ENCODE data around the gene HCAR1.
"Not testable (repeated sequence)": the region's sequence is repeated elsewhere in the genome, so short reads cannot be mapped to it uniquely, and the experiment has no call there.

HCAR1 gene

GRCh38 chr12:122730215-122731014 is at the start of gene HCAR1:
TSS of gene HCAR1 (minus strand) at chr12:122730844. CDS start at chr12:122730339, 505 bp downstream.
- no peak for DNase-seq

GRCh38 chr12:122757568-122757967 is 26.9 kb upstream of the HCAR1 start:
- no peak for DNase-seq

GRCh38 chr12:122754790-122755189 is 24.1 kb upstream of the HCAR1 start:
- DNase-seq = no peak

- DNase-seq = no peak
Observed at GRCh38 chr12:122753319-122753650, 22.6 kb upstream of the HCAR1 start.

GRCh38 chr12:122752464-122753318 is 22.0 kb upstream of the HCAR1 start, which contains the start of gene DENR:
TSS of gene DENR (plus strand) at chr12:122752824. CDS start at chr12:122753702, 878 bp downstream.
- DNase-seq = peak; percentile 98

GRCh38 chr12:122750781-122751515 is 20.3 kb upstream of the HCAR1 start:
- DNase-seq = not testable (repeated sequence)

GRCh38 chr12:122749569-122750332 is 19.1 kb upstream of the HCAR1 start:
- no peak for DNase-seq

- DNase-seq = no peak
Observed at GRCh38 chr12:122747224-122748135, 16.8 kb upstream of the HCAR1 start.

- DNase-seq = no peak
Observed at GRCh38 chr12:122743895-122744525, 13.4 kb upstream of the HCAR1 start.

GRCh38 chr12:122740351-122740750 is 9.7 kb upstream of the HCAR1 start:
- no peak for DNase-seq

GRCh38 chr12:122738571-122738970 is 7.9 kb upstream of the HCAR1 start:
- DNase-seq = no peak

GRCh38 chr12:122732611-122733010 is 2.0 kb upstream of the HCAR1 start:
- DNase-seq = no peak

- DNase-seq = no peak
Observed at GRCh38 chr12:122732170-122732569, 1.5 kb upstream of the HCAR1 start.

- DNase-seq = no peak
Observed at GRCh38 chr12:122729583-122730214, 945 bp downstream of the HCAR1 start.

GRCh38 chr12:122726080-122726558 is 4.5 kb downstream of the HCAR1 start:
- no peak for DNase-seq

GRCh38 chr12:122725452-122726079 is 5.1 kb downstream of the HCAR1 start:
- no peak for DNase-seq

GRCh38 chr12:122724641-122725243 is 5.9 kb downstream of the HCAR1 start:
- DNase-seq = no peak

- DNase-seq = no peak
Observed at GRCh38 chr12:122722387-122722786, 8.3 kb downstream of the HCAR1 start.

- no peak for DNase-seq
Observed at GRCh38 chr12:122721057-122721545, 9.5 kb downstream of the HCAR1 start.

Data from DMS153 (cell line).